Measurements from ENCODE around the gene PPP1R26. TPM values are rescaled to one million over a fixed set of nuclear protein-coding genes. Genes with fewer than 3 reads are reported as not detected.

The PPP1R26 gene
- total and polyA plus RNA-seq, 4 donors = 9.3 to 29.6 (median 18.3) TPM

- 86 to 91% methylated on average over 9 of the region's 9 CpGs for WGBS, 2 donors
- no peak for TF ChIP-seq CTCF (IDR thresholded peaks at IDR 0.05; ENCODE audit: control extremely low read depth, extremely low read depth)
- peaks cover 0 to 18% (median 3%) of the 10 kb centered on the region in 4 donors for H3K36me3 ChIP-seq (ENCODE audit: control insufficient read depth in 4 of 4, insufficient read depth in 4 of 4, low read length in 4 of 4)
- H3K4me3 ChIP-seq = no peak overlapping the region
- peak in 1 of 3 donors; percentile 6 for DNase-seq
- H3K9me3 ChIP-seq (ENCODE audit: control insufficient read depth in 4 of 4, insufficient read depth in 3 of 4, low read length in 3 of 4) = peaks cover 0 to 6% (median 1%) of the 10 kb centered on the region in 4 donors
- no peaks in the 10 kb centered on the region for H3K4me1 ChIP-seq (ENCODE audit: control insufficient read depth in 5 of 5, insufficient read depth in 5 of 5, low read length in 5 of 5)
- H3K9ac ChIP-seq (ENCODE audit: insufficient read depth in 1 of 2, low read length in 2 of 2) = no peak overlapping the region
- H3K27ac ChIP-seq (ENCODE audit: low read depth in 1 of 2, low read length in 1 of 2) = no peak overlapping the region
- ATAC-seq (ENCODE audit: insufficient read depth, low FRiP score) = no peak
- H3K27me3 ChIP-seq (ENCODE audit: control insufficient read depth in 3 of 3, insufficient read depth in 3 of 3, low read length in 2 of 3) = no peaks in the 10 kb centered on the region
Measured at GRCh38 chr9:135508211-135508820, 28.7 kb downstream of the PPP1R26 start.

- 86 to 88% methylated on average over 2 of the region's 2 CpGs for WGBS, 2 donors
- no peaks in the 10 kb centered on the region for H3K4me1 ChIP-seq (ENCODE audit: control insufficient read depth in 5 of 5, insufficient read depth in 5 of 5, low read length in 5 of 5)
- no peaks in the 10 kb centered on the region for H3K27me3 ChIP-seq (ENCODE audit: control insufficient read depth in 3 of 3, insufficient read depth in 3 of 3, low read length in 2 of 3)
- H3K36me3 ChIP-seq (ENCODE audit: control insufficient read depth in 4 of 4, insufficient read depth in 4 of 4, low read length in 4 of 4) = peaks cover 0 to 6% (median 0%) of the 10 kb centered on the region in 4 donors
- H3K4me3 ChIP-seq = no peak overlapping the region
- ATAC-seq (ENCODE audit: insufficient read depth, low FRiP score) (no peak), DNase-seq (no peak)
- TF ChIP-seq CTCF (IDR thresholded peaks at IDR 0.05; ENCODE audit: control extremely low read depth, extremely low read depth) = no peak
- no peak overlapping the region for H3K27ac ChIP-seq (ENCODE audit: low read depth in 1 of 2, low read length in 1 of 2)
- peaks cover 0 to 6% (median 1%) of the 10 kb centered on the region in 4 donors for H3K9me3 ChIP-seq (ENCODE audit: control insufficient read depth in 4 of 4, insufficient read depth in 3 of 4, low read length in 3 of 4)
- H3K9ac ChIP-seq (ENCODE audit: insufficient read depth in 1 of 2, low read length in 2 of 2) = no peak overlapping the region
Measured at GRCh38 chr9:135509458-135509857, 29.9 kb downstream of the PPP1R26 start.

GRCh38 chr9:135512241-135512603 is 32.6 kb downstream of the PPP1R26 start:
- no peak overlapping the region for H3K27ac ChIP-seq (ENCODE audit: low read depth in 1 of 2, low read length in 1 of 2)
- no peak for ATAC-seq (ENCODE audit: insufficient read depth, low FRiP score)
- H3K4me1 ChIP-seq (ENCODE audit: control insufficient read depth in 5 of 5, insufficient read depth in 5 of 5, low read length in 5 of 5) = no peaks in the 10 kb centered on the region
- TF ChIP-seq CTCF (IDR thresholded peaks at IDR 0.05; ENCODE audit: control extremely low read depth, extremely low read depth) = no peak
- DNase-seq = no peak
- no peaks in the 10 kb centered on the region for H3K27me3 ChIP-seq (ENCODE audit: control insufficient read depth in 3 of 3, insufficient read depth in 3 of 3, low read length in 2 of 3)
- WGBS, 2 donors = 79 to 81% methylated on average over 10 of the region's 10 CpGs
- H3K9ac ChIP-seq (ENCODE audit: insufficient read depth in 1 of 2, low read length in 2 of 2) = no peak overlapping the region
- no peak overlapping the region for H3K4me3 ChIP-seq
- peaks cover 0 to 6% (median 1%) of the 10 kb centered on the region in 4 donors for H3K9me3 ChIP-seq (ENCODE audit: control insufficient read depth in 4 of 4, insufficient read depth in 3 of 4, low read length in 3 of 4)
- H3K36me3 ChIP-seq (ENCODE audit: control insufficient read depth in 4 of 4, insufficient read depth in 4 of 4, low read length in 4 of 4) = no peaks in the 10 kb centered on the region

- no peak overlapping the region for H3K4me3 ChIP-seq
- H3K9me3 ChIP-seq (ENCODE audit: control insufficient read depth in 4 of 4, insufficient read depth in 3 of 4, low read length in 3 of 4) = peaks cover 0 to 6% (median 1%) of the 10 kb centered on the region in 4 donors
- H3K9ac ChIP-seq (ENCODE audit: insufficient read depth in 1 of 2, low read length in 2 of 2) = no peak overlapping the region
- DNase-seq (no peak), ATAC-seq (ENCODE audit: insufficient read depth, low FRiP score) (no peak)
- no peaks in the 10 kb centered on the region for H3K36me3 ChIP-seq (ENCODE audit: control insufficient read depth in 4 of 4, insufficient read depth in 4 of 4, low read length in 4 of 4)
- 51 to 60% methylated on average over 7 of the region's 7 CpGs for WGBS, 2 donors
- no peaks in the 10 kb centered on the region for H3K27me3 ChIP-seq (ENCODE audit: control insufficient read depth in 3 of 3, insufficient read depth in 3 of 3, low read length in 2 of 3)
- TF ChIP-seq CTCF (IDR thresholded peaks at IDR 0.05; ENCODE audit: control extremely low read depth, extremely low read depth) = no peak
- no peak overlapping the region for H3K27ac ChIP-seq (ENCODE audit: low read depth in 1 of 2, low read length in 1 of 2)
- no peaks in the 10 kb centered on the region for H3K4me1 ChIP-seq (ENCODE audit: control insufficient read depth in 5 of 5, insufficient read depth in 5 of 5, low read length in 5 of 5)
Measured at GRCh38 chr9:135512904-135513303, 33.3 kb downstream of the PPP1R26 start.

Measured in lung (tissue), 12 donors.